ENCODE results near the gene TRIM71.

- TF ChIP-seq CTCF (tag by site-specific recombination; IDR thresholded peaks at IDR 0.05) (no peak), MYNN (tag by site-specific recombination; IDR thresholded peaks at IDR 0.05; ENCODE audit: borderline replicate concordance) (no peak), ZNF416 (tag by site-specific recombination; IDR thresholded peaks at IDR 0.05) (no peak), ZNF10 (tag by site-specific recombination; IDR thresholded peaks at IDR 0.05) (no peak), KLF16 (tag by site-specific recombination; IDR thresholded peaks at IDR 0.05) (no peak), ZNF777 (tag by site-specific recombination; IDR thresholded peaks at IDR 0.05; ENCODE audit: borderline replicate concordance) (no peak), SP2 (tag by site-specific recombination; IDR thresholded peaks at IDR 0.05) (no peak)
- TF ChIP-seq, protein P1, sequence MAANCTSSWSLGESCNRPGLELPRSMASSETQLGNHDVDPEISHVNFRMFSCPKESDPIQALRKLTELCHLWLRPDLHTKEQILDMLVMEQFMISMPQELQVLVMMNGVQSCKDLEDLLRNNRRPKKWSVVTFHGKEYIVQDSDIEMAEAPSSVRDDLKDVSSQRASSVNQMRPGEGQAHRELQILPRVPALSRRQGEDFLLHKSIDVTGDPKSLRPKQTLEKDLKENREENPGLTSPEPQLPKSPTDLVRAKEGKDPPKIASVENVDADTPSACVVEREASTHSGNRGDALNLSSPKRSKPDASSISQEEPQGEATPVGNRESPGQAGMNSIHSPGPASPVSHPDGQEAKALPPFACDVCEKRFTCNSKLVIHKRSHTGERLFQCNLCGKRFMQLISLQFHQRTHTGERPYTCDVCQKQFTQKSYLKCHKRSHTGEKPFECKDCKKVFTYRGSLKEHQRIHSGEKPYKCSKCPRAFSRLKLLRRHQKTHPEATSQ (tag by site-specific recombination; IDR thresholded peaks at IDR 0.05), result no peak
These were observed 1.9 kb upstream of the TRIM71 start for GRCh38 chr3:32815841-32816438.
